ENCODE measurements around the gene CARD8.

DNA sequence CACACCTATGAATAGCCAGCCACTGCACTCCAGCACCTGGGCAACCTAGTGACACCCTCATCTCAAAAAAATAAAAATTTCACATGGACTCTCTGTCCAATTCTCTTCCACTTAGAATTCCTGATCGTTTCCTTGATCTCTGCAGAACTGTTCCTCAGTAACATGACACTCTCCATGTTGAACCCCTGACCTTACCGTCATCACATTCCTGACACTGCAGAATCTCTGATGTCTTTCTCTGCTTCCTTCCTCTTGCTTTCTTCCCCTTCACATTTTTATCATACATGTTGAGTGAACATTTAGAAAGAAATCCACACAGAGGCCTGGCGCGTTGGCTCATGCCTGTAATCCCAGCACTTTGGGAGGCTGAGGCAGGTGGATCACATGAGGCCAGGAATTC, 29.2 kb upstream of the CARD8 start:
- TF ChIP-seq EZH2 (IDR thresholded peaks at IDR 0.05) (no peak), POLR2AphosphoS5 (IDR thresholded peaks at IDR 0.05; ENCODE audit: borderline replicate concordance, low read depth, low read length) (no peak)
